NCI-H2171 treated with DMSO at 0.1 percent for 48 hours (cell line): ENCODE measurements around the gene EPHB1.
"Not testable (repeated sequence)": the region's sequence is repeated elsewhere in the genome, so short reads cannot be mapped to it uniquely, and the experiment has no call there.

Experiments
- DNase-seq: peaks from one replicate; lab custom pipeline; 2025; lab: John Stamatoyannopoulos, UW

EPHB1 gene

GRCh38 chr3:135084976-135085375 lies 289.9 kb downstream of the EPHB1 start:
- no peak for DNase-seq

GRCh38 chr3:135085652-135086436 lies 290.8 kb downstream of the EPHB1 start:
- no peak for DNase-seq

DNA sequence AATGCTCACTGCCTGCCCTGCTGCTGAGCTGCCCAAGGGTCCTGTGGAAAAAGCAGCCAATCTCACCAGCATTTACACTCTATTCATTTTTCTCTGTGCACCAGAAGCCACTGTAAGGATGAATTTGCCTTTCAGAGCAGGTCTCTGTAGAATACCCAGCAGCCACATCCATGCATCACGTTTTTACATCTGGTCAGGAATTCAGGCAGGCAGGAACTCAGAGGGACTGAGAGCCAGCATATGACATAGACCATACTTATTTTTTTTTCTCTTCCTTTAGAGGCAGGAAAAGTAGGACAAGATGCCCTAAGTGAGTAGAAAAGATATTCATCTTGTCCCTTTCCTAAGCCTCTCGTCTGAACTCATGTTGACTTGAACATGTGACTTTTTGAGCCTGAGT lies 292.7 kb downstream of the EPHB1 start:
- no peak for DNase-seq

GRCh38 chr3:135089451-135089850 lies 294.4 kb downstream of the EPHB1 start:
- DNase-seq: no peak

DNA sequence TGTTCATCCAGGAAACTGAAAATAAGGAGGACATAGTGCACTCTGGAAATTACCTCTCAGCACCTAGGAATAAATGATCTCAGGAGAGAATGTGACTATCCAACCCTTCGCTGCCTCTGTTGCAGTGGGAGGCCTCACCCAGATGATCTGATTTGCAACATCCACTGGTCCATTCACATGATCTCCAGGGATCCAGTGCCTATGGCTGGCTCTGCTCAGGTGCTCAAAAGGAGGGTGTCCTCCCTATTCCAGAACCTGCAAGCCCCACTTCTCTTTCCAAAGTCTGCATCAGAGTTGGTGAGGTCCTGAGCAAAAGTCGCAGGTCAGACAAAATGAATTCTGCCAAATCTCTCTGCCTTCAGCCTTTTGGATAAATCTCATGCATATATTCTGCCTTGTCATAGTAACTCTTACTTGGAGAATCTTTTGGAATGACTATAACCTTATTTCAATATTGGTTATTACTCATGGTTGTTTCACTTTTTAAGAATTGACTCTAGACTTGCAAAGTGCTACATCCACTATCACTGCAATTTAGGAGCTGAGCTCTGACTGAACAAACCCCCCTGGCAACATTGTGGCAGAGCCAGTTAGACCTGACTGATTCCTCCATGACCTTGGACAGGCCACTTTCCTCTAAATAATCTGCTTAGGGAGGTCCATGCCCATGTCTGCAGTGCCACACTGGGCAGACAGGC lies 295.1 kb downstream of the EPHB1 start:
- DNase-seq: no peak

DNA sequence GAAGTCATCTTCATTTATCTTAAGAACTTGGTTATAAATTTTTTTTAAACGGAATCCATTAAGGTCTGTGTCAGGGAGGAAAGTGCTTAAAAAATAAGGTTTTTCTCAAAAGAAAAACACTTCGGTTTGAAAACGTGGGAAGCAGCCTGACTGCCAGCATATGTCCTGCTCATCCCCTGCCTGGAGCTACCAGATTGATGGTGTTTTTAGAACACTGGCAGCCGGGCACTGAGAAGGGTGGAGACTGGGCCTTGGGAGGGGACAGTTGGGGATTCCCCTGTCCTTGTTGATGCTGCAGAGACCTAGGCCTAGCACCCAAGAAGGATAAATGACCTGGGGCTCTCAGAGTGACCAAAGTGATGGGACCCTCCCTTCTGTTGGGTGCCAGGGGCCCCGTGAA lies 296.9 kb downstream of the EPHB1 start:
- DNase-seq: no peak

DNA sequence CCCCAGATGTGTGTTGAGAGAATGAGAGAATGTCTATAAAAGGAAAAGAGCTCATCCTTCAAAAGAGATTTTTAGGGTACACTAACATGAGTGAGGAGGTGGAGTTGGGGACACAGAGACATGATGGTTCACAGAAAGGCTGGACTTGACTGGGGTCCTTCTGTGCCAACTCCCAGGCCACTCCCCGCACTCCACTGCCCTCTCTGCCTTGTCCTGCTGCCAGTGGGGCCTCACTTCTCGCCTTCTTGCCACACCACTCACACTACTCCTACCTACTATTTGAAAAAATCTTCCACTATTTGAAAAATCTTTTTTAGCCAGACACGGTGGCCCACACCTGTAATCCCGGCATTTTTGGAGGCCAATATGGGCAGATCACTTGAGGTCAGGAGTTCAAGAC lies 298.1 kb downstream of the EPHB1 start:
- no peak for DNase-seq

DNA sequence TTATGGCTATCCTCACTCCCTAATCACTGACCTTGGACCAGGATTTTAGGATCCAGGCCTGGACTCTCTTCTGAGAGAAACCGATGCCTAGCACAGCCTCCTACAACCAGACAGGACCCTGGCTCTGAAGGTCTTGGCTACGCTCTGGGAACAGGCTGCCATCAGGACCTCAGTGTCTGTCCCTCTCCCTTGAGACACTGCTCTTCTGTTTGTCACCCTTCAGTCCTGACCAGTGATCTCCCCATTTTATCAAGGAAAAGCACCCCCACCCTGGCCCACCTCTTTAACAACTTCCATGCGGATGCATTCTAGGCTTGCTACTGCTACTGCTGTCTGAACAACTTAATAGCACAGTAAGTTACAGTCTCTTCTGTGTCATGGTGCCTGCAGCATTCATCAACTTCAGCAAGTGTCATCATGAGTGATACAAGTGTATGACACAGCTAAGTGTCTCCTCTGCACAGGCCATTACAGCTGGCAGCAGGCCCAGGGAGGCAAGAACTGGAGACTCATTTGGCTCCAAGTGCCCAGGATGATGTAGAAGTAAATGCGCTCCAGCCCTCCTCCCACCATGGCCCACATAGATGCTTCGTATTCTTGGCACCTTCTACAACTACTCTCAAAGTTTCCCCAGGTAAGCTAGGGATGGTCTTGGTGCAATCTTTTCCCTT lies 302.4 kb downstream of the EPHB1 start:
- no peak for DNase-seq

DNA sequence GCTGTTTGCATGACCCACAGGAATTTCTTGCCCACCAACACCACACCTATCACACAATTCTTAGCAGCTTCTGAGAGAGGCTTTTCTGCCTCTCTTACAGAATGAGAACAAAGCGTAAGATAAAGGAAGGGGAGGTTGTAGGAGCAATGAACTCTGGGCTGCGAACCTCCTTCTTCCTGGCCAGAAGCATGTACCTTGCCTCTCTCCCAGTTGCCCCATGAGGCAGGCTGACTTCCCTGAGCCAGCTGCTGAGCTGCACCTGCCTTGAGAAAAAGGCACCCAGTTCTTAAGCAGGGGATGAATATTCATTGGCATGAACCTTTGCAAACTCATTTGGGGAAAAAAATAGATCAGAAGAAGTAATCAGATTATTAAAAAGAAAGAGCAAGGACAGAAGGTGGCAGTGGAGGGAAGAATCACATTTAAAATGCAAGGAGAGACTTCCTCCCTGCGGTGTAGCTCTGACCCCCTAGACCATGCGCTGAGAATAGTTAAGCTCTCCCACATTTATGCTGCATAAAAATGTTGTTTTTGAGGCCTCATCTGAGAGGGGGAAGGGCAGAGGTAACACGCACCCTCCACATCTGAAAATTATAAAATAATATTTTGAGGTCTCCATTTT lies 304.8 kb downstream of the EPHB1 start:
- peak; percentile 50 for DNase-seq

DNA sequence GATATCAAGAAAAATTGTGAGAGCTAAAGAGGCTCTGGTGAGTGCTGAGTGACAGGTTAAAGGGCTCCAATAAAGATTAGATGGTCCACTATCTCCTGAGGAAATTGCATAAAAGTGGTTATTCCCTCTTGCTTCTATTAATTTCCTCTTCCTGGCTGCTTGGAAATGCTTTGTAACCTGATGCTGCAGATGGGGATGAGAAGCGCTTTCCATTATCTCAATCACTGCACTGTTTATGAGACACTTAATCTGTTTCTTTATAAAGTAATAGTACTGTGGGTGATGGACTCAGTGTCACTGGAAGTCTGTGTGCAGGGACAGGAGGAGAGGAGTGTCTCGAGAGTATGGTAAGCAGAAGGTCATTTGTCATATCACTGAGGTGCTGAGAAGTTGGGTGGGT lies 305.3 kb downstream of the EPHB1 start:
- DNase-seq: peak; percentile 75

GRCh38 chr3:135103917-135104316 lies 308.9 kb downstream of the EPHB1 start:
- DNase-seq: peak; percentile 14

GRCh38 chr3:135106445-135106844 lies 311.4 kb downstream of the EPHB1 start:
- DNase-seq: no peak

GRCh38 chr3:135107043-135107442 lies 312.0 kb downstream of the EPHB1 start:
- no peak for DNase-seq

GRCh38 chr3:135109681-135110080 lies 314.6 kb downstream of the EPHB1 start:
- DNase-seq: no peak

DNA sequence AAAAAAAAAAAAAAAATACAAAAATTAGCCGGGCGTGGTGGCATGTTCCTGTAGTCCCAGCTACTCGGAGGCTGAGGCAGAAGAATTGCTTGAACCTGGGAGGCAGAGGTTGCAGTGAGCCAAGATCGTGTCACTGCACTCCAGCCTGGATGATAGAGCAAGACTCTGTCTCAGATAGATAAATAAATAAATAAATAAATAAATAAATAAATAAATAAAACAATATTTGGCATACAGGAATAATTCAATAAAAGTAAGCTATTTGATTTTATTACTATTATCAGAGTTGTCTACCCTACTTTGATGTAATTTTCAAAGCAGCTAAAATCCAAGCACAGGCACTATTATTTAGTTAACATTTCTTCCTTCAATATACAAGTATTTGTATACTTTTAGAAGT lies 319.5 kb downstream of the EPHB1 start:
- DNase-seq: not testable (repeated sequence)

GRCh38 chr3:135117977-135118376 lies 322.9 kb downstream of the EPHB1 start:
- no peak for DNase-seq

DNA sequence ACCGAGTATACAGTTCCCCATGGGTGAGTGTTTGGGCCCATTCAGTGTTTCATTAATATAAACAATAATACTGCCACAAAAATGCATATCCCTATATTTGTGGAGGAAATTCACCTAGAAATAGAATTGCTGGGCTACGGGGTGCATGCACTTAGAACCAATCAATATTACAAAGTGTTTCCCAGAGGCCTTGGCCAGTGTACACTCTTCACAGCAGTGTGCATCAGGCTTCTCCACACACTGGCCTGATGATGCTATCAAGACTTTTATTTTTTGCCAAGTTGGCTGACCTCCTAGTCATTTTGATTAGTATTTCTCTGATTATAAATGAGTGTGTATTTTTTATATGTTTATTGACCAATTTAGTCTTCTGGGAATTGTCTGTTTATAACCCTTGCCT lies 323.7 kb downstream of the EPHB1 start:
- DNase-seq: no peak

DNA sequence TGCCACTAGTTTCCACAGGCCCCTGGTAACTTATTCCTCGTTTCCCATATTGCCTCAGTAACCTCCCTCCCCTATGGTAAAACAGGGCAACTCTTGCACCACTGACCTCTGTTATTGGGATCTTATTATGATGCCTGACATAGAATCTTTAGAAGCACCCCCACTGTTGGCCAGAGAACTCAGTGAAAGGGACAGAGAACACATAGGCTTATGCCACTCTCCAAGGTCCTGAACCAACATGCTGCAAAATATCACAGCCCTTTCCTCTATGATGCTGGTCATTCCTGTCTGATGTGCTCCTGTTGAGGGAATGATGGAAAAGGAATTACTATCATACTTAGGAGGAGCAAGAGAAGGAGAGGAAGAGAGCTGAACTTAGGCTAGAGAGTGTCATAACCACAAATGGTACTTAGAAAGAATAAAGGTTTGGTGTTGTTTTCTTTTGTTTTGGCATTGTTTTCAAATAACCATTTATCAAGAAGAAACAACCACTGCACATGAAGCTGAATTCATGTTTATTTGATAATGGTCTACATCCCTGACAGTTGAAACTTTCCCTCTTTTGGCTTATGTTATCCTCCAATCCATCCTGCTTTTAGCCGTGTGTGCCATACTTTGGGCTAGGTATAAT lies 330.2 kb downstream of the EPHB1 start:
- DNase-seq: no peak

DNA sequence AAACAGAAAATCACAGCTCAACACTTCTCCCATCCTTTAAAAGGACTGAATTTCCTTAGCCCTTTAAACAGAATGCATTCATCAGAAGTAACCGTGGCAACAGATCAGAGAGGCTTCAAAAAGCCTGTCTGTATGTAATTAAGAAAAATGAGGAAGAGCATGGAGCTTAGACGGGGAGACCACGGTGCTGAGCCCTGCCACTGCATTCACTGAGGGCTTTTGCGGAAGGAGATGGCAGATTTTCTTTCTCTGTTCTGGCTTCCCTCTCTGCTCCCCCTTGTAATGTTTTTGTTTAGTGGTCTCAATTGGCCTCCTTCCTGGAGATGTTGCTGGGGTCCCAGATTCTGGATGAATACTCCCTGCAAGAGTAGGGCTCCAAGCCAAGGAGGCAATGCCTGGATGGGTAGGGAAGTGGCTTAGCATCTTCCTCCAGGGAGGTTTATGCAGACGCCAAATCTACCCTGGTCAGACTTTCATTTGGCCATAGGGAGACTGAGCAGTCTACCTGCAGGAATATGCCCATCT lies 332.9 kb downstream of the EPHB1 start:
- DNase-seq: no peak

DNA sequence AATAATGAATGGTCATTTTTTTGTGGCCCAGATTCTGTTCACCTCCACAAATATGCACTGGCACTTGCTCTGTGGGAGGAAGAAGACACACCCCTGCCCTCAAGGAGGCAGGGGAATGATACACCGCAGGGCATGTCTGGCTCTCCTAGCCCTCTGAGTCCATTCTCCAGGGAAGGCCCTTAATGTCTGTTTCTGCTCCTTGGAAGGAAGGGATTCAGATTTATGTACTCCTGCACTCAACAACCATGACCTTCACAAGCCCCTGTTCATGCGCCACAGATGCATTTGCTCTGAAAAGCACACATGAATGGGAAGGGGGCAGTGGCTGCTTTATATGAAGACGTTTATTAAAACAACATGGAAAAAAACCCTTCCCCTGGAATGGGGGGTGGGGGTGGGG lies 333.8 kb downstream of the EPHB1 start:
- DNase-seq: no peak

- DNase-seq: no peak
These were observed 336.2 kb downstream of the EPHB1 start for GRCh38 chr3:135131290-135131689.
